K562 treated with DMSO at 1 percent for 4 hours (cell line): ENCODE measurements around the gene RNF112. TPM values are rescaled to one million over a fixed set of nuclear protein-coding genes. Genes with fewer than 3 reads are reported as not detected.

Experiments
- total RNA-seq: library from RNA; unstranded; fragments of 300-600 nt; gene quantifications from 2 replicates; pipeline ENCODE4 v1.2.3, GENCODE V29; 2022; ENCODE audit not compliant: insufficient read depth

RNF112 gene
- total RNA-seq: 0.40 TPM in 1 of 2 replicates, not detected in the other

DNA sequence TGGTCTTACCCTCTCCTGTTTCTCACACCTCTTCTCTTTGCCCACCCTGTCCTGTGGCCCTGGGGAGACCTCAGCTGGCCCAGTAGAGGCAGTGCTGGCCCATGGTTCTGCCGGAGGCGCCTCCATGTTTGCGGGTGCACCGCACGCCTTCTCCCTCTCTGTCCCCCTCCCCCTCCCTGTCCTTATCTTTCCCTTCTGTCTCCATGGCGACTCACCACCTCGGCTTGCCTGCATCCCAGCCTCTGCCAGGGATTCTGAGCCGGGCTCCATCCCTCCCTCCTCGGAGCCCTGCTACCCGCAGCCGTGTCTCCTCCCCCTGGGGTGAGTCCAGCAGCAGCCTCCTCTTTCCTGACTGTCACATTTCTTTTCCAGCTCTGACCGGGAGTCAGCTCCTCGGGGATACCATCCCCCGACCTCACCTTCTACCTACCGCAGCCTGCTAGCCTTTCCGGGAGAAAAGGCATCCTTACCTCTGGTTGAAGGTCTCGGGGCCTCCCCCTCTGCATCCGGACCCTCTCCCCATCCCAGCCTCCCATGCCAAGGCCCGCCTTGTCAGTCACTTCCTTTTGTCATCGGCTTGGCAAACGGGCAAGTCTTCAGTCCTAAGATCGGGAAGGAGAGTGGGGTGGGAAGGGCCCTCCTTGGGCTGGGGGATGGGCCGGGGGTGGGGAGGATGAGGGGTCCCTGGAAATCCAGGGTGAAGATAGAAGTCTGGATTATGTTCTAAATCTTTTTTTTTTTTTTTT lies at the start of gene RNF112:
Gene RNF112 (plus strand): TSS at position 358 of the 746 bp plus-strand sequence. CDS start 177 bp downstream, at position 535.

DNA sequence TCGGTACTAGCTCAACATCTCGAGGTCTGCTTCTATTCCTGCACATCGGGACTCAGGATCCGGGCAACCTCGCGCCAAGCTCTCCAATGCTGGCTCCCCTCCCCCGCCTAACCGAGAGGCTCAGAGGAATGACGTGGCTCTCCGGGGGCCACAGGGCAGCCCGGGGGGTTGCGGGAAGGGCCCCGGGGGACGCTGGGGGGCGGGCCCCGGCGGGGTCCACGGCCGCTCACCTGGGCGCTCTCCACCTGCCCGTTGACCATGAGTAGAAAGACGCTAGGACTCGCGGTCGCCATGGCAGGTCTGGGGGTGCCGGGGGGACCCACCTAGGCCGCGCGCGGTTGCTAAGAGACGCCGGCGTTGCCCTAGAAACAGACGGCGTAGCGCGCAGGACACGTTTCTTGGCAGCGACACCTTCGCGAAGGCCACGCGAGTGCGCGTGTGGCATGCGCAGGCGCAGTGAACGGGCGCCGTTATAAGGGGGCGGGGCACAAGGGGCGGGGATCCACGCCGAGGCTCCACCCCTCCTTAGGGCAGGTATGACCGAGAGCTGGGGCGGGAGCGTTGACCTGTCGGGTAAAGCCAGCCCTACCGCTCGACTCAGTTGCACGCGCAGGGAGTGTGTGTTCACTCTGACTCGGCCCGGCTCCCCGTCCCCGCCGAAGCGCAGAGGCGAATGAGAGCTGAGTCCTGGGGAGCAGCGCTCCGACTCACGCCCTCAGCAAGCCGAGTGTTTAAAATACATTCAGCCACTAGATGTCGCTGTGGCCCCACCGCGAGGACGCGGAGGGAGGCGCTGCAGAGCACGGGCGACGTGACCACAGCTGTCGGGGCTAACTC lies 48.5 kb upstream of the RNF112 start, which contains the start of gene B9D1:
Gene B9D1 (minus strand): TSS at position 447 of the 837 bp plus-strand sequence. CDS start 154 bp downstream, at position 293.

GRCh38 chr17:19378416-19379360 lies 32.3 kb upstream of the RNF112 start, which contains the start of gene MAPK7:
Gene MAPK7, plus strand, starts transcription at chr17:19378498. Its CDS starts 403 bp downstream, at chr17:19378901.

GRCh38 chr17:19386974-19387920 lies 23.8 kb upstream of the RNF112 start, which contains the start of gene MFAP4:
Gene MFAP4, minus strand, starts transcription at chr17:19387190. Its CDS starts 35 bp downstream, at chr17:19387155.

Other genes with a start within 250 kb of the RNF112 start
- gene EPN2, start 173.9 kb upstream of the RNF112 start, total RNA-seq: 6.8 and 9.8 TPM in 2 replicates
- 10.7 and 13.8 TPM in 2 replicates for gene B9D1, start 48.5 kb upstream of the RNF112 start, total RNA-seq
- gene MAPK7, start 32.7 kb upstream of the RNF112 start, total RNA-seq: 6.4 and 7.2 TPM in 2 replicates
- 1.0 TPM in 1 of 2 replicates, not detected in the other for gene MFAP4, start 24.0 kb upstream of the RNF112 start, total RNA-seq
- gene SLC47A1, start 122.6 kb downstream of the RNF112 start, total RNA-seq: not detected in 2 replicates
- gene ALDH3A2, start 237.5 kb downstream of the RNF112 start, total RNA-seq: not detected in 2 replicates